ENCODE data around the gene NUP214. TPM values are rescaled to one million over a fixed set of nuclear protein-coding genes. Genes with fewer than 3 reads are reported as not detected.
"Not testable (repeated sequence)": the region's sequence is repeated elsewhere in the genome, so short reads cannot be mapped to it uniquely, and the experiment has no call there.

The NUP214 gene
- total RNA-seq, 1 donor from 2014 or later: 56.5 TPM

DNA sequence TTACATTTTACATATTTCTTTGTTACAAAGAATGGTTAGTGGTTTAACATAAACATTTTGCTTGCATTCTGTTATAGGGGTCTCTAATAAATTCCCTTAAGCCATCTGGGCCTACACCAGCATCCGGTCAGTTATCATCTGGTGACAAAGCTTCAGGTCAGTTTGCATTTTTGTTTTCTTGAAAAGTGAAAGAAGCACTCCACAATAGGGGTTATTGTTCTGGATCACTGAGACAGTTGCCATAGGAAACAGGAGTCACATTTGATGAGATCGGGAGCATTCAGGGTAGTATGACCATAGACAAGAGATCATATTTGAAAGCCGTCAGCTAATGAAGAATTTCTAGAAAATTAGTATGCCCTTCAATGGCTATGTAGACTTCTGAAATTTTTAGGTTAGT lies 63.6 kb downstream of the NUP214 start:
- no peak for DNase-seq
- Mint-ChIP-seq H3K27me3 (ENCODE audit: unreplicated experiment) (no peaks in the 10 kb centered on the region), H3K4me1 (ENCODE audit: low read depth, unreplicated experiment) (peaks cover 28% of the 10 kb centered on the region), H3K4me3 (ENCODE audit: unreplicated experiment) (no peak overlapping the region), H3K27ac (ENCODE audit: unreplicated experiment) (no peak overlapping the region), H3K36me3 (ENCODE audit: unreplicated experiment) (no peaks in the 10 kb centered on the region), H3K9me3 (ENCODE audit: unreplicated experiment) (peaks cover 2% of the 10 kb centered on the region)
- TF ChIP-seq CTCF (IDR thresholded peaks at IDR 0.05; ENCODE audit: partially characterized antibody, unreplicated experiment): no peak

DNA sequence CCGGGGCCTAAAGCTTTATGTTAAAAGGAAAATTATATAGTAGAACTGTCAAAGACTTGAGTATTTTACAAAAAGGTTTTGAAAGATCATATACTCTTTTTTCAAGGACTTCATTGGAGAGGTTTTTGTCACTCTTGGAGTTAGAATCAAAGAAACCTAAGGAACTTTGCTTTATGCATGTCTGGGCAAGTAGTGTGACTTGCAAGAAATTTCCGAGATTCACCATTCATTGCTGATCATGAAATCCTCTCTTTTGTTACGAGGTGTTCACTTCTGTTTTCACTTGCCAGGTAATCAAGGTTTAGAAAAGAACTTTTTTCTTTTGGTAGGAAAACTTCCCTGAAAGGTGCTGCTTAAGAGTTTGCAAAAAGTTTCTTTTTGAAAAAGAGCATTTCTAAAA lies 64.8 kb downstream of the NUP214 start:
- Mint-ChIP-seq H3K36me3 (ENCODE audit: unreplicated experiment) (no peaks in the 10 kb centered on the region), H3K4me3 (ENCODE audit: unreplicated experiment) (no peak overlapping the region), H3K27ac (ENCODE audit: unreplicated experiment) (no peak overlapping the region), H3K27me3 (ENCODE audit: unreplicated experiment) (peaks cover 2% of the 10 kb centered on the region), H3K4me1 (ENCODE audit: low read depth, unreplicated experiment) (peaks cover 36% of the 10 kb centered on the region), H3K9me3 (ENCODE audit: unreplicated experiment) (peaks cover 6% of the 10 kb centered on the region)
- DNase-seq: no peak
- TF ChIP-seq CTCF (IDR thresholded peaks at IDR 0.05; ENCODE audit: partially characterized antibody, unreplicated experiment): no peak

DNA sequence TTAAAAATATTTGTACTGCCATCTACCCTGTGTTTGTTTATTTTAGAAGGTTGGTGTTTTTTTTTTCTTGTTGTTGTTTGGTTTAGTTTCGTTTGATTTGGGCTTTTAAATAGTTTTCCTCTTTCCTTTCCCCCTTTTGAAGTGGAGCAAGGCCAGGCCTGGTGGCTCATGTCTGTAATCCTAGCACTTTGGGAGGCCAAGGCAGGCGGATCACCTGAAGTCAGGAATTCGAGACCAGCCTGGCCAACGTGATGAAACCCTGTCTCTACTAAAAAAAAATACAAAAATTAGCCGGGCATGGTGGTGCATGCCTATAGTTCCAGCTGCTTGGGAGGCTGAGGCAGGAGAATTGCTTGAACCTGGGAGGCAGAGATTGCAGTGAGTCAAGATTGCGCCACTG lies 65.6 kb downstream of the NUP214 start:
- peaks cover 32% of the 10 kb centered on the region for H3K4me1 Mint-ChIP-seq (ENCODE audit: low read depth, unreplicated experiment)
- DNase-seq; H3K36me3 Mint-ChIP-seq (ENCODE audit: unreplicated experiment); H3K9me3 Mint-ChIP-seq (ENCODE audit: unreplicated experiment); H3K27me3 Mint-ChIP-seq (ENCODE audit: unreplicated experiment); H3K4me3 Mint-ChIP-seq (ENCODE audit: unreplicated experiment): not testable (repeated sequence)
- H3K27ac Mint-ChIP-seq (ENCODE audit: unreplicated experiment): peak overlapping the region; percentile 50

GRCh38 chr9:131191857-131192256 lies 66.5 kb downstream of the NUP214 start:
- Mint-ChIP-seq H3K27ac (ENCODE audit: unreplicated experiment) (peak overlapping the region; percentile 59), H3K9me3 (ENCODE audit: unreplicated experiment) (peaks cover 4% of the 10 kb centered on the region), H3K27me3 (ENCODE audit: unreplicated experiment) (peaks cover 2% of the 10 kb centered on the region), H3K4me1 (ENCODE audit: low read depth, unreplicated experiment) (peaks cover 26% of the 10 kb centered on the region), H3K36me3 (ENCODE audit: unreplicated experiment) (no peaks in the 10 kb centered on the region), H3K4me3 (ENCODE audit: unreplicated experiment) (no peak overlapping the region)
- no peak for TF ChIP-seq CTCF (IDR thresholded peaks at IDR 0.05; ENCODE audit: partially characterized antibody, unreplicated experiment)
- no peak for DNase-seq

GRCh38 chr9:131193051-131193450 lies 67.7 kb downstream of the NUP214 start:
- peak overlapping the region; percentile 73 for H3K27ac Mint-ChIP-seq (ENCODE audit: unreplicated experiment)
- H3K27me3 Mint-ChIP-seq (ENCODE audit: unreplicated experiment): peaks cover 2% of the 10 kb centered on the region
- peaks cover 4% of the 10 kb centered on the region for H3K9me3 Mint-ChIP-seq (ENCODE audit: unreplicated experiment)
- no peak overlapping the region for H3K4me3 Mint-ChIP-seq (ENCODE audit: unreplicated experiment)
- H3K36me3 Mint-ChIP-seq (ENCODE audit: unreplicated experiment): no peaks in the 10 kb centered on the region
- no peak for DNase-seq
- no peak for TF ChIP-seq CTCF (IDR thresholded peaks at IDR 0.05; ENCODE audit: partially characterized antibody, unreplicated experiment)
- peaks cover 34% of the 10 kb centered on the region for H3K4me1 Mint-ChIP-seq (ENCODE audit: low read depth, unreplicated experiment)

GRCh38 chr9:131194762-131195161 lies 69.4 kb downstream of the NUP214 start:
- peak; percentile 62 for DNase-seq
- H3K27me3 Mint-ChIP-seq (ENCODE audit: unreplicated experiment): peaks cover 2% of the 10 kb centered on the region
- H3K4me3 Mint-ChIP-seq (ENCODE audit: unreplicated experiment): peak overlapping the region; percentile 53
- H3K9me3 Mint-ChIP-seq (ENCODE audit: unreplicated experiment): peaks cover 4% of the 10 kb centered on the region
- H3K27ac Mint-ChIP-seq (ENCODE audit: unreplicated experiment): peak overlapping the region; percentile 92
- H3K4me1 Mint-ChIP-seq (ENCODE audit: low read depth, unreplicated experiment): peaks cover 36% of the 10 kb centered on the region
- H3K36me3 Mint-ChIP-seq (ENCODE audit: unreplicated experiment): peaks cover 1% of the 10 kb centered on the region
- no peak for TF ChIP-seq CTCF (IDR thresholded peaks at IDR 0.05; ENCODE audit: partially characterized antibody, unreplicated experiment)

Measured in glutamatergic neuron (in vitro differentiated cells).